GM12874 (cell line): ENCODE results near the gene CCNQ.

Experiments
- CTCF ChIP-seq: IDR thresholded peaks from 2 replicates; pipeline ENCODE4 v1.5.1; 2011; ENCODE audit warnings: low read depth, mild to moderate bottlenecking, control low read depth, low read length, moderate library complexity; ENCODE audit not compliant: insufficient read depth

The CCNQ gene

GRCh38 chrX:153602601-153603000 lies 3.7 kb upstream of the CCNQ start:
- no peak for TF ChIP-seq CTCF

GRCh38 chrX:153601511-153602110 lies 2.7 kb upstream of the CCNQ start:
- no peak for TF ChIP-seq CTCF

GRCh38 chrX:153600921-153601320 lies 2.0 kb upstream of the CCNQ start:
- no peak for TF ChIP-seq CTCF

- no peak for TF ChIP-seq CTCF
These were observed 1.1 kb upstream of the CCNQ start for GRCh38 chrX:153600032-153600373.

- no peak for TF ChIP-seq CTCF
These were observed 473 bp upstream of the CCNQ start for GRCh38 chrX:153599192-153600031.

GRCh38 chrX:153596981-153597750 lies 1.8 kb downstream of the CCNQ start:
- TF ChIP-seq CTCF = no peak

GRCh38 chrX:153595859-153596857 lies 2.8 kb downstream of the CCNQ start:
- no peak for TF ChIP-seq CTCF
